GM12873 (cell line): ENCODE data around the gene SLC25A3.

Source experiments
- CTCF ChIP-seq: IDR thresholded peaks from 2 replicates; pipeline ENCODE4 v1.5.1; 2012; ENCODE audit warnings: low read depth, mild to moderate bottlenecking, moderate library complexity, low read length, control low read depth; ENCODE audit not compliant: insufficient read depth; ENCODE audit errors: missing control alignments

SLC25A3 gene

GRCh38 chr12:98638009-98638408, 44.5 kb downstream of the SLC25A3 start:
- TF ChIP-seq CTCF, result no peak

GRCh38 chr12:98639491-98639890, 46.0 kb downstream of the SLC25A3 start:
- no peak for TF ChIP-seq CTCF

- peak; percentile 9 for TF ChIP-seq CTCF
Measured at GRCh38 chr12:98644433-98644711, 50.9 kb downstream of the SLC25A3 start.

- TF ChIP-seq CTCF, result no peak
Measured at GRCh38 chr12:98644712-98645571, 51.5 kb downstream of the SLC25A3 start, which contains the start of the genes APAF1 and IKBIP. Gene APAF1, plus strand, starts transcription at chr12:98645290. Its CDS starts 3,070 bp downstream, at chr12:98648360. Gene IKBIP, minus strand, starts transcription at chr12:98644788. Its CDS starts 87 bp downstream, at chr12:98644701.

GRCh38 chr12:98645572-98646067, 52.1 kb downstream of the SLC25A3 start:
- TF ChIP-seq CTCF, result no peak

- TF ChIP-seq CTCF, result peak; percentile 29
Measured at GRCh38 chr12:98646294-98647090, 53.0 kb downstream of the SLC25A3 start.

GRCh38 chr12:98651328-98651727, 57.8 kb downstream of the SLC25A3 start:
- TF ChIP-seq CTCF, result no peak
